Peyer's patch (tissue), 4 donors: ENCODE measurements around the gene MPV17L2.

ENCODE experiments used
- POLR2A ChIP-seq, 2 donors: fragments of 450-650 bp; IDR thresholded peaks; one replicate each; pipeline ENCODE4 v1.5.1; 2017; ENCODE audit warnings: antibody characterized with exemption in 2 of 2, mild to moderate bottlenecking in 2 of 2, moderate library complexity in 2 of 2
- TF ChIP-seq, protein P1 (sequence below), 6 experiments: fragments of 450-650 bp in 4 of 6; fragments of 200-600 bp in 2 of 6; sonication (generic) in 1 of 6; IDR thresholded peaks; one replicate each; pipeline ENCODE4 v1.5.1; 2017 to 2019; ENCODE audit warnings: antibody characterized with exemption in 6 of 6, mild to moderate bottlenecking in 3 of 6, moderate library complexity in 1 of 6

DNA sequence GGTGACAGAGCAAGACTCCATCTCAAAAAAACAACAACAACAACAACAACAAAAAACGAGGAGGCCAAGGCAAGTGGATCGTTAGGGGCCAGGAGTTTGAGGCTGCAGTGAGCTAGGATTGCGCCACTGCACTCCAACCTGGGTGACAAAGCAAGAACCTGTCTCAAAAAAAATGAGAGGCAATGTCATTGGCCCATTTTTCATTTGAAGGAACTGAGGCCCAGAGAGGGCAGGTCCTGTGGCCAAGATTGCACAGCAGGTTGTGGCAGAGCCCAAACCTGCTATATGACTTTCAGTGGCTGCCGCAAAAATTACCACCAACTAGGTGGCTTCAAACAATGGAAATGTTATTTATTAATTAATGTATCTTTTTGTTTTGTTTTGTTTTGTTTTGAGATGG lies 34.6 kb upstream of the MPV17L2 start:
- TF ChIP-seq, protein P1, sequence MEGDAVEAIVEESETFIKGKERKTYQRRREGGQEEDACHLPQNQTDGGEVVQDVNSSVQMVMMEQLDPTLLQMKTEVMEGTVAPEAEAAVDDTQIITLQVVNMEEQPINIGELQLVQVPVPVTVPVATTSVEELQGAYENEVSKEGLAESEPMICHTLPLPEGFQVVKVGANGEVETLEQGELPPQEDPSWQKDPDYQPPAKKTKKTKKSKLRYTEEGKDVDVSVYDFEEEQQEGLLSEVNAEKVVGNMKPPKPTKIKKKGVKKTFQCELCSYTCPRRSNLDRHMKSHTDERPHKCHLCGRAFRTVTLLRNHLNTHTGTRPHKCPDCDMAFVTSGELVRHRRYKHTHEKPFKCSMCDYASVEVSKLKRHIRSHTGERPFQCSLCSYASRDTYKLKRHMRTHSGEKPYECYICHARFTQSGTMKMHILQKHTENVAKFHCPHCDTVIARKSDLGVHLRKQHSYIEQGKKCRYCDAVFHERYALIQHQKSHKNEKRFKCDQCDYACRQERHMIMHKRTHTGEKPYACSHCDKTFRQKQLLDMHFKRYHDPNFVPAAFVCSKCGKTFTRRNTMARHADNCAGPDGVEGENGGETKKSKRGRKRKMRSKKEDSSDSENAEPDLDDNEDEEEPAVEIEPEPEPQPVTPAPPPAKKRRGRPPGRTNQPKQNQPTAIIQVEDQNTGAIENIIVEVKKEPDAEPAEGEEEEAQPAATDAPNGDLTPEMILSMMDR (IDR thresholded peaks at IDR 0.05): no peak
- TF ChIP-seq POLR2A (IDR thresholded peaks at IDR 0.05): no peak
